ENCODE results near the gene ATXN1. TPM values are rescaled to one million over a fixed set of nuclear protein-coding genes. Genes with fewer than 3 reads are reported as not detected.
"Not testable (repeated sequence)": the region's sequence is repeated elsewhere in the genome, so short reads cannot be mapped to it uniquely, and the experiment has no call there.

ATXN1 gene
- total RNA-seq, 1 donor from 2014 or later: 18.4 TPM

DNA sequence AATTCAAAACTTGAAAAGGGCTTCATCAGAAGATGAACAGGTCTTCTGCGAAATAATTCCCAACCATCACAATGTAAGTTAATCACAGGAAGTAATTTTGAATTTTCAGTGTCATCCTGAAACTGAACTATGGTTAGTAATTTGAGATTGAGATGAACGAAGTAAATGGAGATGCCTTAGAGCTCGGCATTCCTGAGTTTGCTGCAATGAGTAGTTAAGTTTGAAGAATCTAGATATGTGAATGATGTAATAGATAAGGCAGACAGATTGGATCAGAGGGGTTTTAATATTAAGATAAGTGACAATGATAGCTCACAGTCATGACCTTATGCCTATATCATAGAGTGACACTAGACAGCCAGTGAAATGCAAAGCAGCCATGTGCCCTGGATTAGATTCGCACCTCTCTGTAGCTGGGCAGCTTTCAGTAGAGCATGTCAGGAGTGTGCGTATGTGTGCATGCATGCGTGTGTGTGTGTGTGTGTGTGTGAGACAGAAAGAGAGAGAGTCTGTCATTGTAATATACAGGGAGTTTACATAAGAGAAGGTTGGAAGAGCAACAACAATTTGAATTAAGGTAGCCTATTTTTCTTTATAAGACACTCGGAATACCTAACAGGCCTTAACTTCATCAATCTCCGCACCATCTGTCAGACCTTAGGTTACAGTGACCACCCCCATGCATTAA is 289.9 kb downstream of the ATXN1 start:
- FAIRE-seq (no peak), DNase-seq (ENCODE audit: low read depth) (no peak)
- Histone ChIP-seq H3K36me3 (ENCODE audit: control insufficient read depth, insufficient read depth, low read length) (no peaks in the 10 kb centered on the region), H3K4me3 (ENCODE audit: low read depth, low read length) (no peak overlapping the region), H3K27me3 (ENCODE audit: control insufficient read depth, insufficient read depth, low read length) (no peaks in the 10 kb centered on the region)
- TF ChIP-seq, protein P1, sequence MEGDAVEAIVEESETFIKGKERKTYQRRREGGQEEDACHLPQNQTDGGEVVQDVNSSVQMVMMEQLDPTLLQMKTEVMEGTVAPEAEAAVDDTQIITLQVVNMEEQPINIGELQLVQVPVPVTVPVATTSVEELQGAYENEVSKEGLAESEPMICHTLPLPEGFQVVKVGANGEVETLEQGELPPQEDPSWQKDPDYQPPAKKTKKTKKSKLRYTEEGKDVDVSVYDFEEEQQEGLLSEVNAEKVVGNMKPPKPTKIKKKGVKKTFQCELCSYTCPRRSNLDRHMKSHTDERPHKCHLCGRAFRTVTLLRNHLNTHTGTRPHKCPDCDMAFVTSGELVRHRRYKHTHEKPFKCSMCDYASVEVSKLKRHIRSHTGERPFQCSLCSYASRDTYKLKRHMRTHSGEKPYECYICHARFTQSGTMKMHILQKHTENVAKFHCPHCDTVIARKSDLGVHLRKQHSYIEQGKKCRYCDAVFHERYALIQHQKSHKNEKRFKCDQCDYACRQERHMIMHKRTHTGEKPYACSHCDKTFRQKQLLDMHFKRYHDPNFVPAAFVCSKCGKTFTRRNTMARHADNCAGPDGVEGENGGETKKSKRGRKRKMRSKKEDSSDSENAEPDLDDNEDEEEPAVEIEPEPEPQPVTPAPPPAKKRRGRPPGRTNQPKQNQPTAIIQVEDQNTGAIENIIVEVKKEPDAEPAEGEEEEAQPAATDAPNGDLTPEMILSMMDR (IDR thresholded peaks at IDR 0.05; ENCODE audit: insufficient read depth, low read length, severe bottlenecking): no peak

- Histone ChIP-seq H3K4me3 (ENCODE audit: low read depth, low read length) (no peak overlapping the region), H3K27me3 (ENCODE audit: control insufficient read depth, insufficient read depth, low read length) (no peaks in the 10 kb centered on the region), H3K36me3 (ENCODE audit: control insufficient read depth, insufficient read depth, low read length) (no peaks in the 10 kb centered on the region)
- TF ChIP-seq, protein P1 (IDR thresholded peaks at IDR 0.05; ENCODE audit: insufficient read depth, low read length, severe bottlenecking): no peak
- no peak for DNase-seq (ENCODE audit: low read depth)
- FAIRE-seq: no peak
These were observed 290.6 kb downstream of the ATXN1 start for GRCh38 chr6:16470502-16471221.

- Histone ChIP-seq H3K27me3 (ENCODE audit: control insufficient read depth, insufficient read depth, low read length) (no peaks in the 10 kb centered on the region), H3K4me3 (ENCODE audit: low read depth, low read length) (no peak overlapping the region), H3K36me3 (ENCODE audit: control insufficient read depth, insufficient read depth, low read length) (no peaks in the 10 kb centered on the region)
- DNase-seq (ENCODE audit: low read depth): no peak
- TF ChIP-seq, protein P1 (IDR thresholded peaks at IDR 0.05; ENCODE audit: insufficient read depth, low read length, severe bottlenecking): no peak
- no peak for FAIRE-seq
These were observed 292.2 kb downstream of the ATXN1 start for GRCh38 chr6:16468991-16469615.

DNA sequence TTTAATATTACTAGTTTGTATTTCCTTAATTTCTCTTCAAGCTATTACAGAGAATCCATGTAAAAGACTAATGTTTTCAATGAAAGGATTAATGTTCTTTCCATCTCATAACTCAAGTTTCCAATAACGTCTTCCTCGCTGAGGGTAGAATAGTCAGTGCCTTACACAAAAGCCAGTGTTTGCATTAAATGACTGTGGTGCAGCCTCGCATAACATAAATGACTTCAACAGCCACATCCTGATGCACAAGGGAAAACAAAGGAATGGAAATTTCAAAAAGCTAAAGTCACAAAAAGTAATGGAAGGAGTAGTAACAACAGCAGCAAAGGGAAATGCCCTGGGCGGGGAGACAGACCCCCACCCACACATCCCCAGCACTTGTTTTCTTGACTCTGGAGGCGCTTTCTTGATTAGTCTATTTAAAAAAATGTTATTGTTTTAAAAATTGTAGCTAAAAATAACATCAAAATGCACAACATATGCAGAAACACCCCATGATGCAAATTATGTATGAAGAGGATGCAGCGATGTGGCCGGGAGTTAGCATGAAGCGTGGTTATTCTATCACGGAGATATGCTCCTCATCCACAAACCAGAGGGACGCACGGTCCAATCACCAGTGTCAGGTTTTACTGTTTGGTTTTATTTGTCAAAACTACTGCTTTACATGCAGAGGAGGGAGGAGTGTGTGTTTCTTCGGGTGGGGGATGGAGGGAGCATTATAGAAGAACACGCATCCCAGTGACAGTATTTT is 294.3 kb downstream of the ATXN1 start:
- Histone ChIP-seq H3K4me3 (ENCODE audit: low read depth, low read length) (no peak overlapping the region), H3K36me3 (ENCODE audit: control insufficient read depth, insufficient read depth, low read length) (no peaks in the 10 kb centered on the region), H3K27me3 (ENCODE audit: control insufficient read depth, insufficient read depth, low read length) (no peaks in the 10 kb centered on the region)
- FAIRE-seq (no peak), DNase-seq (ENCODE audit: low read depth) (no peak)
- TF ChIP-seq, protein P1 (IDR thresholded peaks at IDR 0.05; ENCODE audit: insufficient read depth, low read length, severe bottlenecking): no peak

DNA sequence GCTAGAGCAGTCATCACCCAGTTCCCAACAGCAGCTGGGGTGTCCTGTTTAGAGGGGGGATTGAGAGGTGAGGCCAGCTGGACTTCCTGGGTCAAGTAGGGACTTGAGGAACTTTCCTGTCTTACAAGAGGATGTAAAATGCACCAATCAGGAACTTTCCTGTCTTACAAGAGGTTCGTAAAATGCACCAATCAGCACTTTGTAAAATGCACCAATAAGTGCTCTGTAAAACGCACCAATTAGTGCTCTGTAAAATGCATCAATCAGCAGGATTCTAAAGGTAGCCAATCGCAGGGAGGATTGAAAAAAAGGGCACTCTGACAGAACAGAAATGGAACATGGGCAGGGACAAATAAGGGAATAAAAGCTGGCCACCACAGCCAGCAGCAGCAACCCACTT is 297.2 kb downstream of the ATXN1 start:
- Histone ChIP-seq H3K4me3 (ENCODE audit: low read depth, low read length) (no peak overlapping the region), H3K36me3 (ENCODE audit: control insufficient read depth, insufficient read depth, low read length) (no peaks in the 10 kb centered on the region), H3K27me3 (ENCODE audit: control insufficient read depth, insufficient read depth, low read length) (no peaks in the 10 kb centered on the region)
- DNase-seq (ENCODE audit: low read depth) (no peak), FAIRE-seq (no peak)
- TF ChIP-seq, protein P1 (IDR thresholded peaks at IDR 0.05; ENCODE audit: insufficient read depth, low read length, severe bottlenecking): no peak

GRCh38 chr6:16463246-16463645 is 298.0 kb downstream of the ATXN1 start:
- not testable (repeated sequence) for H3K27me3 ChIP-seq (ENCODE audit: control insufficient read depth, insufficient read depth, low read length)

More at GRCh38 chr6:16463246-16463645, 298.0 kb downstream of the ATXN1 start:
- H3K36me3 ChIP-seq (ENCODE audit: control insufficient read depth, insufficient read depth, low read length); H3K4me3 ChIP-seq (ENCODE audit: low read depth, low read length); FAIRE-seq; DNase-seq (ENCODE audit: low read depth): not testable (repeated sequence)
